MCF 10A (cell line): ENCODE measurements around the gene ELAPOR1. TPM values are rescaled to one million over a fixed set of nuclear protein-coding genes. Genes with fewer than 3 reads are reported as not detected.

Experiments
- BruUV-seq: library from RNA; stranded (reverse); fragments of 400-500 nt; replicated peaks from 2 replicates; lab custom pipeline; 2021; lab: Mats Ljungman, UMichigan
- CTCF ChIA-PET: fragments of 300-600 bp; sonication (Branson Sonifier 250); formaldehyde crosslinking; extraction: SDS; loops from one replicate; lab custom pipeline; 2021; ENCODE audit warnings: antibody characterized with exemption, inconsistent platforms; lab: Yijun Ruan, JAX
- POLR2A ChIA-PET: fragments of 300-600, 350-650 bp; sonication (Branson Sonifier 250); formaldehyde crosslinking; extraction: SDS; loops from one replicate; lab custom pipeline; 2020; ENCODE audit warnings: antibody characterized with exemption, inconsistent platforms; lab: Yijun Ruan, JAX
- DNase-seq: peaks from one replicate; pipeline ENCODE4 v3.0.0-alpha.2; 2018; ENCODE audit not compliant: unreplicated experiment
- H3K27ac Mint-ChIP-seq: one replicate; pipeline ENCODE4 v1.8.0; 2022; ENCODE audit warnings: mild to moderate bottlenecking, low read depth, mixed read lengths; ENCODE audit not compliant: unreplicated experiment
- H3K27me3 Mint-ChIP-seq: one replicate; pipeline ENCODE4 v1.8.0; 2022; ENCODE audit warnings: mixed read lengths; ENCODE audit not compliant: insufficient read depth, unreplicated experiment
- H3K36me3 Mint-ChIP-seq: one replicate; pipeline ENCODE4 v1.8.0; 2022; ENCODE audit warnings: mild to moderate bottlenecking, moderate library complexity, mixed read lengths; ENCODE audit not compliant: insufficient read depth, unreplicated experiment
- H3K4me1 Mint-ChIP-seq: one replicate; pipeline ENCODE4 v1.8.0; 2022; ENCODE audit warnings: mixed read lengths; ENCODE audit not compliant: insufficient read depth, unreplicated experiment
- H3K4me3 Mint-ChIP-seq: one replicate; pipeline ENCODE4 v1.8.0; 2022; ENCODE audit warnings: mild to moderate bottlenecking, moderate library complexity, mixed read lengths; ENCODE audit not compliant: unreplicated experiment
- H3K9me3 Mint-ChIP-seq: one replicate; pipeline ENCODE4 v1.8.0; 2022; ENCODE audit warnings: mixed read lengths; ENCODE audit not compliant: unreplicated experiment
- intact Hi-C: fragments of 100-400 bp; cut with micrococcal nuclease; formaldehyde crosslinking; loops from 2 replicates; pipeline ENCODE4 v1.14.1; 2022
- total RNA-seq: library from RNA; stranded (reverse); gene quantifications from 2 replicates; pipeline ENCODE4 v1.2.3, GENCODE V29; 2022
- TF ChIP-seq, protein P1 (sequence below): fragments of 200-600 bp; IDR thresholded peaks from one replicate; pipeline ENCODE4 v1.8.0; 2022; ENCODE audit warnings: antibody characterized with exemption, mild to moderate bottlenecking; ENCODE audit not compliant: unreplicated experiment

The ELAPOR1 gene
- total RNA-seq, 1 experiment from 2014 or later = 0.58 TPM

- no peak overlapping the region for H3K4me3 Mint-ChIP-seq
- peaks cover 6% of the 10 kb centered on the region for H3K4me1 Mint-ChIP-seq
- no peaks in the 10 kb centered on the region for H3K9me3 Mint-ChIP-seq
- CTCF ChIA-PET = no interaction called here
- H3K27ac Mint-ChIP-seq = no peak overlapping the region
- POLR2A ChIA-PET = interaction anchor here (0.6 kb wide), 1 partner anchor 52 kb away, joined by 3 read pairs; no protein-coding TSS in a partner anchor
- TF ChIP-seq, protein P1, sequence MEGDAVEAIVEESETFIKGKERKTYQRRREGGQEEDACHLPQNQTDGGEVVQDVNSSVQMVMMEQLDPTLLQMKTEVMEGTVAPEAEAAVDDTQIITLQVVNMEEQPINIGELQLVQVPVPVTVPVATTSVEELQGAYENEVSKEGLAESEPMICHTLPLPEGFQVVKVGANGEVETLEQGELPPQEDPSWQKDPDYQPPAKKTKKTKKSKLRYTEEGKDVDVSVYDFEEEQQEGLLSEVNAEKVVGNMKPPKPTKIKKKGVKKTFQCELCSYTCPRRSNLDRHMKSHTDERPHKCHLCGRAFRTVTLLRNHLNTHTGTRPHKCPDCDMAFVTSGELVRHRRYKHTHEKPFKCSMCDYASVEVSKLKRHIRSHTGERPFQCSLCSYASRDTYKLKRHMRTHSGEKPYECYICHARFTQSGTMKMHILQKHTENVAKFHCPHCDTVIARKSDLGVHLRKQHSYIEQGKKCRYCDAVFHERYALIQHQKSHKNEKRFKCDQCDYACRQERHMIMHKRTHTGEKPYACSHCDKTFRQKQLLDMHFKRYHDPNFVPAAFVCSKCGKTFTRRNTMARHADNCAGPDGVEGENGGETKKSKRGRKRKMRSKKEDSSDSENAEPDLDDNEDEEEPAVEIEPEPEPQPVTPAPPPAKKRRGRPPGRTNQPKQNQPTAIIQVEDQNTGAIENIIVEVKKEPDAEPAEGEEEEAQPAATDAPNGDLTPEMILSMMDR = no peak
- BruUV-seq = no TSS peak
- no peaks in the 10 kb centered on the region for H3K27me3 Mint-ChIP-seq
- no peak for DNase-seq
- H3K36me3 Mint-ChIP-seq = no peaks in the 10 kb centered on the region
- intact Hi-C loops = no loop called here
Observed at GRCh38 chr1:109152196-109152595, 38.3 kb downstream of the ELAPOR1 start.

GRCh38 chr1:109156916-109157385 lies 43.0 kb downstream of the ELAPOR1 start:
- no peak overlapping the region for H3K27ac Mint-ChIP-seq
- no peak overlapping the region for H3K4me3 Mint-ChIP-seq
- POLR2A ChIA-PET = interaction anchor here (1.3 kb wide), 1 partner anchor 41 kb away, joined by 5 read pairs; no protein-coding TSS in a partner anchor
- no TSS peak for BruUV-seq
- intact Hi-C loops = no loop called here
- no peak for DNase-seq
- peaks cover 4% of the 10 kb centered on the region for H3K4me1 Mint-ChIP-seq
- TF ChIP-seq, protein P1 = no peak
- H3K36me3 Mint-ChIP-seq = no peaks in the 10 kb centered on the region
- H3K27me3 Mint-ChIP-seq = no peaks in the 10 kb centered on the region
- CTCF ChIA-PET = no interaction called here
- no peaks in the 10 kb centered on the region for H3K9me3 Mint-ChIP-seq

DNA sequence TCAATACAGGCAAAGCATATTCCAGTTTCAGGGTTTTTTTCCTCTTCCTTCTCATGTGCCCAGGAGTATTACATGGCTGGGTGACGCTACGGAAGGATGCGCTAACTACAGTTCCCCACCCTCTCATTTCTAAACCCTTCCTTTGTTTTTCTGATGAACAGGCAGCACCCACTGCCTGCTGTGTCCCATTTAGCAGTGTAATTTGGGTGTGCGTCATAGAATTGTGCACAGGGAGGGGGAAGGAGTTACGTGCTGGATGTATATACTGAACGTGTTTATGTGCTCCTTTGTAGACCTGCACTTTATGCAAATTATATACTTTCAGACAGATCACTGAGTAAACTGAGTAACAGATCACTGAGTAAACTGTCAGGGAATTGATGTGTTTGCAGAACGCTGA lies 44.5 kb downstream of the ELAPOR1 start:
- POLR2A ChIA-PET = no interaction called here
- Mint-ChIP-seq H3K27me3 (no peaks in the 10 kb centered on the region), H3K36me3 (no peaks in the 10 kb centered on the region), H3K27ac (no peak overlapping the region), H3K4me1 (peaks cover 9% of the 10 kb centered on the region), H3K9me3 (no peaks in the 10 kb centered on the region), H3K4me3 (no peak overlapping the region)
- CTCF ChIA-PET = no interaction called here
- no TSS peak for BruUV-seq
- no peak for DNase-seq
- TF ChIP-seq, protein P1 = no peak
- intact Hi-C loops = no loop called here

DNA sequence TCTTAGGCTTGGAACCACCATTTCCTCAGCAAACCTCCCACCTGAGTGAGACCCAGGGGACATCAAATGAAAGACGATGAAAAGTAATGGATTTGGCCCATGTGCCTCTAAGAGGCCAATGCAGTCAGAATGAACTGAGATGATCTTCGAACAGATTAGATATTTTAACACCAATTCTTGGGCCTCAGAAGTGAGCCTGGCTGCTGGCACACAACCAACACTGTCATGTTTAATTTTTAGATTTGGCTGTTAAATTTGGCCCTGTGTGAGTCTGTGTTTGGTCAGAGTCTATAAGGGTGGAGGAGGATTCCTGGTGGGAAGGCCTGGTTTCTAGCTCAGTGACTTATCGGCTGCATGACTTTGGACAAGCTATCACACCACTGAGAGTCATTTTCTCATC lies 45.4 kb downstream of the ELAPOR1 start:
- Mint-ChIP-seq H3K27ac (no peak overlapping the region), H3K4me1 (peaks cover 9% of the 10 kb centered on the region), H3K4me3 (no peak overlapping the region), H3K27me3 (no peaks in the 10 kb centered on the region), H3K9me3 (no peaks in the 10 kb centered on the region), H3K36me3 (no peaks in the 10 kb centered on the region)
- no TSS peak for BruUV-seq
- TF ChIP-seq, protein P1 = no peak
- intact Hi-C loops = no loop called here
- ChIA-PET POLR2A (no interaction called here), CTCF (no interaction called here)
- no peak for DNase-seq
